A549 treated with AZD9567 at 1 μM for 4 hours (cell line): ENCODE data around the gene LAMB1. TPM values are rescaled to one million over a fixed set of nuclear protein-coding genes. Genes with fewer than 3 reads are reported as not detected.

ENCODE experiments used
- total RNA-seq: library from RNA; stranded (reverse); fragments of 200-300 nt; extraction: Qiagen RNA extraction; gene quantifications from 5 replicates; pipeline ENCODE4 v1.2.3, GENCODE V29; 2022; ENCODE audit not compliant: insufficient read depth

The LAMB1 gene
- 77.7 to 104 TPM (median 99.3 TPM) in 5 replicates for total RNA-seq

DNA sequence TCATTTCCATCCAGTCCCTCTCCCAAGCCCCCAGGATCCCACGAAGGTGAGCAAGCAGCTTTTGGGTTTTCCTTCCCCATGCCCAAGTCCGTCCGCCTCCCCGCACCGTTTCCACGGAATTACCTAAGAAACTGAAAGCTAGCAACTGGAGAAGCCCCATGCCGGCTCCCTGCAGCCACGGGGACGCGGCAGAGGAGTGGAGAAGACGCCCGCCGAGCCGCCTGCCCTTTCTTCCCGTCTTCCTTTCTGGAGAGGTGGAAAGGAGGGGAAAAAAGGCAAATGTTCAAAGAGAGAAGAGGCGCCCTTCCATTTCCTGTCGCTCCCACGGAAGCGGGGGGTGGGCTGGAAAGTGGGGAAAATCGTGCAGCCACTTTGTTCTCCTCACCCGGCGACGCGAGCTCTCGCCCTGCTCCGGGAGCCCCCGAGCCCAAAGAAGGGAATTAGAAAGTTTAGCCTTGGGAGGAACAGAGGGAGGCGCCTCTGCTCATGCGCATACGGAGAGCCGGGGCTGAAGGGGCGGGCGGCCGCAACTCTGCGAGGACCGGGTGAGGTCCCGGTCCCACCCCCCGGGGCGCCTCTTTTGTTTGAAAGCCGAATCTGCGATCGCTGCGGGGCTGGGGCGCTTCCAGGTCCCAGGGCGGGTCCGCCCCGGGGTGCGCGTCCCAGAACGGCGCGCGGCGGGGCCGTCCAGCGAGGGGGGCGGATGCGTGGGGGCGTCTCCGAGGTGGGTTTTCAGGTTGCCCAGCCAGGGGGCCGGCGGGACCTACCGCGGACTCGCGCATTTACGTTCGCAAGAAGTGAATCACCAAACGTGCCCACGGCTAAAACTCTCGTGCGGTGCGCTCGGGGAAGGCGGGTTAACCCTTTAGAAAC is at the start of gene LAMB1:
TSS of gene LAMB1 (minus strand) at position 436 of the 873 bp plus-strand sequence. CDS start at position 160, 276 bp downstream.

DNA sequence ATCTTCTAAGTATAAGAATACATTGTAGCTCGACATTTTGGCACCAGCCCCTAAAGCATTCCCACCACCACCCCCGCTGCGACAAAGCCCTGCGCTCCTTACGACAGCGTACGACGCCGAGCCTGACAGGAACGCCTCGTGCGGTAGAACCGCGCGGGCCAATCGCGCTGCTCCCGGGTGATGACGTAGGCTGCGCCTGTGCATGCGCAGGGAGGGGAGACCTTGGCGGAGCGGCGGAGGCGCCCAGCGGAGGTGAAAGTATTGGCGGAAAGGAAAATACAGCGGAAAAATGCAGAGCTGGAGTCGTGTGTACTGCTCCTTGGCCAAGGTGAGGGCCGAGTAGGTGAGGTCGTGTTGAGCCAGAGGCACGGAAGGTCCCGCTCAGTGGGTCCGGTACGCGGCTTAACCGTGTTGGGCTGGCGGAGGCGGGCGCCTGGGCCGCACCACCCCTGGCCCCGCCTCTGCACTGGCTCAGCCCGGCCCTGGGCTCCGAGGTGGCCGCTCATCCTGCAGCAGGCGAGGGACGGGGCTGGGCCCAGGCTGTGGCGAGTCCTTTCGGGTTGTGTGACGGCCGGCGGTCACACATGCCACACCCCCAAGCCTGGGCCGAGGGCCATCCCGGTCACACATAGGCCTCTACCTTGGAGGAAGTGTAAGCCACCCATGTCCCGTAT is 111.9 kb downstream of the LAMB1 start, which contains the start of gene DLD:
TSS of gene DLD (plus strand) at position 222 of the 674 bp plus-strand sequence. CDS start at position 290, 68 bp downstream.

Other genes with a start within 250 kb of the LAMB1 start
- gene SLC26A3, start 199.9 kb downstream of the LAMB1 start, total RNA-seq, result not detected in 5 replicates
- 84.2 to 99.5 TPM (median 94.8 TPM) in 5 replicates for gene DLD, start 112.0 kb downstream of the LAMB1 start, total RNA-seq
- gene LAMB4, start 127.2 kb upstream of the LAMB1 start, total RNA-seq, result 0.18 to 0.34 TPM (median 0.23 TPM) in 4 of 5 replicates, not detected in the other